Skin epidermis (tissue), 12 donors: ENCODE measurements around the gene RANBP17.
"Not testable (repeated sequence)": the region's sequence is repeated elsewhere in the genome, so short reads cannot be mapped to it uniquely, and the experiment has no call there.

Experiments used
- H3K27ac ChIP-seq, 21 experiments: fragments of 200-600 bp; sonication (generic) in 11 of 21; one replicate each; pipeline ENCODE4 v1.5.0; 2020; ENCODE audit warnings: mild to moderate bottlenecking in 3 of 21, inconsistent platforms in 2 of 21, moderate library complexity in 2 of 21
- H3K4me3 ChIP-seq, 7 experiments: fragments of 200-600 bp; sonication (generic) in 2 of 7; one replicate each; pipeline ENCODE4 v1.5.0; 2020; ENCODE audit warnings: inconsistent platforms in 2 of 7, mild to moderate bottlenecking in 2 of 7, moderate library complexity in 1 of 7

The RANBP17 gene

GRCh38 chr5:171269717-171270116 lies 407.9 kb downstream of the RANBP17 start:
- no peak overlapping the region for H3K4me3 ChIP-seq
- H3K27ac ChIP-seq = no peak overlapping the region

GRCh38 chr5:171270136-171270535 lies 408.3 kb downstream of the RANBP17 start:
- H3K27ac ChIP-seq = no peak overlapping the region

GRCh38 chr5:171271798-171272197 lies 410.0 kb downstream of the RANBP17 start:
- H3K4me3 ChIP-seq = no peak overlapping the region
- H3K27ac ChIP-seq = no peak overlapping the region

More at GRCh38 chr5:171270136-171270535, 408.3 kb downstream of the RANBP17 start:
- no peak overlapping the region for H3K4me3 ChIP-seq

- H3K4me3 ChIP-seq = no peak overlapping the region
These were observed 411.5 kb downstream of the RANBP17 start for GRCh38 chr5:171272996-171273970.

GRCh38 chr5:171275841-171276544 lies 414.2 kb downstream of the RANBP17 start:
- no peak overlapping the region for H3K4me3 ChIP-seq
- no peak overlapping the region for H3K27ac ChIP-seq

More at GRCh38 chr5:171272996-171273970, 411.5 kb downstream of the RANBP17 start:
- no peak overlapping the region for H3K27ac ChIP-seq

- Histone ChIP-seq H3K27ac (no peak overlapping the region), H3K4me3 (no peak overlapping the region)
These were observed 421.9 kb downstream of the RANBP17 start for GRCh38 chr5:171283753-171284152.

- H3K27ac ChIP-seq = no peak overlapping the region
- no peak overlapping the region for H3K4me3 ChIP-seq
These were observed 423.6 kb downstream of the RANBP17 start for GRCh38 chr5:171285465-171285864.

- no peak overlapping the region for H3K4me3 ChIP-seq
- no peak overlapping the region for H3K27ac ChIP-seq
These were observed 426.2 kb downstream of the RANBP17 start for GRCh38 chr5:171288066-171288465.

- Histone ChIP-seq H3K27ac (no peak overlapping the region), H3K4me3 (no peak overlapping the region)
These were observed 429.6 kb downstream of the RANBP17 start for GRCh38 chr5:171291371-171291770.

- no peak overlapping the region for H3K27ac ChIP-seq
- H3K4me3 ChIP-seq = no peak overlapping the region
These were observed 433.5 kb downstream of the RANBP17 start for GRCh38 chr5:171295299-171295698.

- H3K27ac ChIP-seq = no peak overlapping the region
These were observed 434.0 kb downstream of the RANBP17 start for GRCh38 chr5:171295801-171296200.

GRCh38 chr5:171297941-171298340 lies 436.1 kb downstream of the RANBP17 start:
- H3K4me3 ChIP-seq, H3K27ac ChIP-seq: not testable (repeated sequence)

More at GRCh38 chr5:171295801-171296200, 434.0 kb downstream of the RANBP17 start:
- no peak overlapping the region for H3K4me3 ChIP-seq

- no peak overlapping the region for H3K4me3 ChIP-seq
- H3K27ac ChIP-seq = no peak overlapping the region
These were observed 437.4 kb downstream of the RANBP17 start for GRCh38 chr5:171299228-171299627.

GRCh38 chr5:171299851-171300250 lies 438.0 kb downstream of the RANBP17 start:
- Histone ChIP-seq H3K4me3 (no peak overlapping the region), H3K27ac (no peak overlapping the region)

GRCh38 chr5:171300358-171300757 lies 438.5 kb downstream of the RANBP17 start:
- H3K4me3 ChIP-seq = no peak overlapping the region
- H3K27ac ChIP-seq = no peak overlapping the region

GRCh38 chr5:171306166-171306565 lies 444.3 kb downstream of the RANBP17 start:
- H3K27ac ChIP-seq = no peak overlapping the region
- no peak overlapping the region for H3K4me3 ChIP-seq

- Histone ChIP-seq H3K27ac (no peak overlapping the region), H3K4me3 (no peak overlapping the region)
These were observed 445.2 kb downstream of the RANBP17 start for GRCh38 chr5:171306781-171307591.

- Histone ChIP-seq H3K4me3 (no peak overlapping the region), H3K27ac (no peak overlapping the region)
These were observed 446.1 kb downstream of the RANBP17 start for GRCh38 chr5:171307789-171308452.
